HUES64 (cell line): ENCODE data around the gene FRMPD2.

Experiments
- H3K27ac ChIP-seq: 2 replicates; pipeline ENCODE4 v1.7.0; 2013; ENCODE audit warnings: low read depth, low read length, inconsistent platforms
- H3K27me3 ChIP-seq: 2 replicates; pipeline ENCODE4 v1.6.1; 2013; ENCODE audit warnings: mild to moderate bottlenecking, low read length; ENCODE audit not compliant: insufficient read depth
- H3K36me3 ChIP-seq: 2 replicates; pipeline ENCODE4 v1.6.1; 2013; ENCODE audit warnings: mild to moderate bottlenecking, low read length; ENCODE audit not compliant: insufficient read depth
- H3K4me1 ChIP-seq: 2 replicates; pipeline ENCODE4 v1.6.1; 2013; ENCODE audit warnings: mild to moderate bottlenecking, low read length, moderate library complexity; ENCODE audit not compliant: insufficient read depth
- H3K4me3 ChIP-seq: 2 replicates; pipeline ENCODE4 v1.5.1; 2013; ENCODE audit warnings: mild to moderate bottlenecking, low read length, moderate library complexity
- H3K9ac ChIP-seq: 2 replicates; pipeline ENCODE4 v1.6.1; 2013; ENCODE audit warnings: mild to moderate bottlenecking, low read depth, low read length
- H3K9me3 ChIP-seq: 2 replicates; pipeline ENCODE4 v1.6.1; 2013; ENCODE audit warnings: low read depth, low read length; ENCODE audit not compliant: insufficient read depth
- WGBS: fragments of 150-250, 120-280 bp; methylation state at CpG from one replicate; pipeline ENCODE4 v1.1.7; 2013; ENCODE audit warnings: missing lambda C conversion rate; 5-methylcytosine and 5-hydroxymethylcytosine counted together

Gene FRMPD2

GRCh38 chr10:48305905-48306264, 31.4 kb upstream of the FRMPD2 start:
- H3K9ac ChIP-seq = no peak overlapping the region
- H3K27ac ChIP-seq = no peak overlapping the region

GRCh38 chr10:48302515-48303476, 28.3 kb upstream of the FRMPD2 start:
- Histone ChIP-seq H3K27me3 (peaks cover 25% of the 10 kb centered on the region), H3K4me3 (no peak overlapping the region), H3K27ac (no peak overlapping the region), H3K9me3 (no peaks in the 10 kb centered on the region), H3K36me3 (no peaks in the 10 kb centered on the region), H3K9ac (no peak overlapping the region), H3K4me1 (peaks cover 6% of the 10 kb centered on the region)
- 87% methylated on average over 8 of the region's 8 CpGs for WGBS

More at GRCh38 chr10:48305905-48306264, 31.4 kb upstream of the FRMPD2 start:
- peaks cover 23% of the 10 kb centered on the region for H3K27me3 ChIP-seq
- no peaks in the 10 kb centered on the region for H3K36me3 ChIP-seq
- peaks cover 16% of the 10 kb centered on the region for H3K4me1 ChIP-seq
- no peaks in the 10 kb centered on the region for H3K9me3 ChIP-seq
- peak overlapping the region; percentile 40 for H3K4me3 ChIP-seq
- WGBS = 75% methylated on average over 9 of the region's 9 CpGs

GRCh38 chr10:48300556-48300955, 26.1 kb upstream of the FRMPD2 start:
- Histone ChIP-seq H3K27me3 (peaks cover 21% of the 10 kb centered on the region), H3K9ac (no peak overlapping the region), H3K9me3 (no peaks in the 10 kb centered on the region), H3K27ac (no peak overlapping the region), H3K36me3 (no peaks in the 10 kb centered on the region), H3K4me1 (no peaks in the 10 kb centered on the region; the same call in 1 of the 2 replicates), H3K4me3 (no peak overlapping the region)
- 72% methylated on average over 2 of the region's 2 CpGs for WGBS

GRCh38 chr10:48299692-48300091, 25.2 kb upstream of the FRMPD2 start:
- H3K27me3 ChIP-seq = peaks cover 12% of the 10 kb centered on the region
- H3K9me3 ChIP-seq = no peaks in the 10 kb centered on the region
- no peaks in the 10 kb centered on the region for H3K4me1 ChIP-seq
- H3K4me3 ChIP-seq = no peak overlapping the region
- H3K27ac ChIP-seq = no peak overlapping the region
- no CpG with 5 or more reads among the region's 1 CpG for WGBS
- no peaks in the 10 kb centered on the region for H3K36me3 ChIP-seq
- no peak overlapping the region for H3K9ac ChIP-seq

- Histone ChIP-seq H3K4me3 (no peak overlapping the region), H3K27me3 (peaks cover 6% of the 10 kb centered on the region; the same call in 1 of the 2 replicates), H3K27ac (no peak overlapping the region), H3K9me3 (no peaks in the 10 kb centered on the region), H3K36me3 (no peaks in the 10 kb centered on the region), H3K4me1 (no peaks in the 10 kb centered on the region), H3K9ac (no peak overlapping the region)
- WGBS = 95% methylated on average over 7 of the region's 7 CpGs
These were observed 24.6 kb upstream of the FRMPD2 start for GRCh38 chr10:48299066-48299465.

- Histone ChIP-seq H3K9me3 (no peaks in the 10 kb centered on the region), H3K27ac (no peak overlapping the region)
- WGBS = 73% methylated on average over 4 of the region's 4 CpGs
These were observed 22.1 kb upstream of the FRMPD2 start for GRCh38 chr10:48296576-48297098.

GRCh38 chr10:48294431-48294830, 19.9 kb upstream of the FRMPD2 start:
- Histone ChIP-seq H3K27me3 (peaks cover 2% of the 10 kb centered on the region; the same call in 1 of the 2 replicates), H3K9ac (no peak overlapping the region), H3K9me3 (no peaks in the 10 kb centered on the region), H3K36me3 (no peaks in the 10 kb centered on the region), H3K4me3 (no peak overlapping the region), H3K4me1 (no peaks in the 10 kb centered on the region), H3K27ac (no peak overlapping the region)
- 95% methylated on average over 2 of the region's 2 CpGs for WGBS

More at GRCh38 chr10:48296576-48297098, 22.1 kb upstream of the FRMPD2 start:
- Histone ChIP-seq H3K36me3 (no peaks in the 10 kb centered on the region), H3K4me3 (no peak overlapping the region), H3K4me1 (no peaks in the 10 kb centered on the region), H3K27me3 (peaks cover 2% of the 10 kb centered on the region; the same call in 1 of the 2 replicates), H3K9ac (no peak overlapping the region)

- WGBS = 89% methylated on average over 3 of the region's 3 CpGs
- Histone ChIP-seq H3K27ac (no peak overlapping the region), H3K36me3 (no peaks in the 10 kb centered on the region), H3K4me1 (no peaks in the 10 kb centered on the region), H3K9ac (no peak overlapping the region), H3K9me3 (no peaks in the 10 kb centered on the region), H3K4me3 (no peak overlapping the region), H3K27me3 (no peaks in the 10 kb centered on the region)
These were observed 18.1 kb upstream of the FRMPD2 start for GRCh38 chr10:48292616-48293015.

- H3K36me3 ChIP-seq = no peaks in the 10 kb centered on the region
- no peaks in the 10 kb centered on the region for H3K9me3 ChIP-seq
- no peak overlapping the region for H3K9ac ChIP-seq
- 98% methylated on average over 3 of the region's 3 CpGs for WGBS
- no peaks in the 10 kb centered on the region for H3K27me3 ChIP-seq
- H3K4me1 ChIP-seq = no peaks in the 10 kb centered on the region
- H3K4me3 ChIP-seq = no peak overlapping the region
- H3K27ac ChIP-seq = no peak overlapping the region
These were observed 16.7 kb upstream of the FRMPD2 start for GRCh38 chr10:48291190-48291589.

- no peaks in the 10 kb centered on the region for H3K36me3 ChIP-seq
- no peak overlapping the region for H3K27ac ChIP-seq
- WGBS = 92% methylated on average over 9 of the region's 9 CpGs
These were observed 15.8 kb upstream of the FRMPD2 start for GRCh38 chr10:48290286-48290685.

GRCh38 chr10:48289501-48290238, 15.2 kb upstream of the FRMPD2 start:
- H3K9me3 ChIP-seq = 0 out of 2 replicates have a peak, but pooled peaks cover 1% of the 10 kb centered on the region
- 31% methylated on average over 9 of the region's 9 CpGs for WGBS
- H3K27ac ChIP-seq = no peak overlapping the region
- H3K4me1 ChIP-seq = no peaks in the 10 kb centered on the region
- no peaks in the 10 kb centered on the region for H3K36me3 ChIP-seq
- no peak overlapping the region for H3K4me3 ChIP-seq
- no peaks in the 10 kb centered on the region for H3K27me3 ChIP-seq
- no peak overlapping the region for H3K9ac ChIP-seq

More at GRCh38 chr10:48290286-48290685, 15.8 kb upstream of the FRMPD2 start:
- Histone ChIP-seq H3K4me1 (no peaks in the 10 kb centered on the region), H3K9ac (no peak overlapping the region), H3K9me3 (no peaks in the 10 kb centered on the region), H3K27me3 (no peaks in the 10 kb centered on the region), H3K4me3 (no peak overlapping the region)
